A549 (cell line): Measurements from ENCODE around the gene PFDN5. TPM values are rescaled to one million over a fixed set of nuclear protein-coding genes. Genes with fewer than 3 reads are reported as not detected.

Experiments used
- ATAC-seq, 2 experiments: fragments of 200-7000 bp in 1 of 2; fragments of >200 bp in 1 of 2; cut with Nextera tagmentation in 1 of 2; cut with Tn5 transposase in 1 of 2; 3 replicates each; pipeline versions ENCODE4 v1.8.0 to v1.9.1; 2018 to 2020; ENCODE audit warnings: mild to moderate bottlenecking in 1 of 2, moderate library complexity in 1 of 2
- CTCF ChIA-PET: fragments of 300-600 bp; sonication (Branson Sonifier 250); formaldehyde crosslinking; extraction: SDS; loops from one replicate; lab custom pipeline; 2021; ENCODE audit warnings: antibody characterized with exemption, inconsistent platforms; lab: Yijun Ruan, JAX
- POLR2A ChIA-PET: fragments of 350-600 bp; formaldehyde crosslinking; extraction: SDS; loops from one replicate; lab custom pipeline; 2021; ENCODE audit warnings: antibody characterized with exemption, inconsistent platforms; lab: Yijun Ruan, JAX
- DNase-seq, 2 experiments: peaks; one replicate each; pipeline versions ENCODE4 v3.0.0 to v3.0.0-alpha.2; 2011 to 2016; ENCODE audit warnings: low read depth in 1 of 2, low spot score in 1 of 2
- FAIRE-seq: peaks from 2 replicates; lab custom pipeline; 2011; peaks lifted over from hg19 to GRCh38; lab: Jason Lieb, UNC
- H3K27ac ChIP-seq, 2 experiments: fragments of >200 bp; sonication (Bioruptor Twin); formaldehyde crosslinking; 3 replicates each; pipeline ENCODE4 v1.5.1; 2016 to 2017
- H3K4me1 ChIP-seq: fragments of >200 bp; sonication (Bioruptor Twin); formaldehyde crosslinking; 3 replicates; pipeline ENCODE4 v1.6.1; 2016
- H3K4me2 ChIP-seq: fragments of >200 bp; sonication (Bioruptor Twin); formaldehyde crosslinking; 3 replicates; pipeline ENCODE4 v1.6.1; 2016
- H3K4me3 ChIP-seq: fragments of >200 bp; sonication (Bioruptor Twin); formaldehyde crosslinking; 3 replicates; pipeline ENCODE4 v1.5.1; 2016
- H3K9me3 ChIP-seq: fragments of >200 bp; sonication (Bioruptor Twin); formaldehyde crosslinking; 3 replicates; pipeline ENCODE4 v1.6.1; 2016
- BHLHE40 ChIP-seq: IDR thresholded peaks from 2 replicates; pipeline ENCODE4 v1.6.1; 2012; ENCODE audit warnings: low read depth, low read length, inconsistent platforms
- CBX2 ChIP-seq: fragments of 200-600 bp; sonication (generic); IDR thresholded peaks from 2 replicates; pipeline ENCODE4 v1.6.1; 2016; ENCODE audit warnings: low read depth, mild to moderate bottlenecking, borderline replicate concordance
- CBX8 ChIP-seq: fragments of 200-600 bp; sonication (generic); IDR thresholded peaks from 2 replicates; pipeline ENCODE4 v1.6.1; 2016
- CEBPB ChIP-seq, 2 experiments: fragments of >200 bp in 1 of 2; sonication (Bioruptor Twin) in 1 of 2; formaldehyde crosslinking in 1 of 2; IDR thresholded peaks; 2 replicates each; pipeline ENCODE4 v1.6.1; 2012 to 2016
- CHD2 ChIP-seq: fragments of 150-350 bp; IDR thresholded peaks from 2 replicates; pipeline ENCODE4 v1.6.1; 2014; ENCODE audit warnings: low read length; ENCODE audit not compliant: partially characterized antibody
- CHD4 ChIP-seq: fragments of 200-600 bp; sonication (generic); IDR thresholded peaks from 2 replicates; pipeline ENCODE4 v1.6.1; 2016; ENCODE audit warnings: antibody characterized with exemption, mild to moderate bottlenecking, borderline replicate concordance
- EHF ChIP-seq: fragments of 250-450 bp; sonication (Bioruptor Pico); IDR thresholded peaks from 2 replicates; pipeline ENCODE4 v1.5.0; 2020; ENCODE audit warnings: mild to moderate bottlenecking
- EP300 ChIP-seq, 2 experiments: fragments of >200 bp; sonication (Bioruptor Twin); formaldehyde crosslinking; IDR thresholded peaks; 2 replicates in 1 of 2; 3 replicates in 1 of 2; pipeline ENCODE4 v1.6.1; 2016 to 2017
- ESRRA ChIP-seq: fragments of 150-350 bp; IDR thresholded peaks from 2 replicates; pipeline ENCODE4 v1.6.1; 2014; ENCODE audit warnings: mild to moderate bottlenecking, low read length, borderline replicate concordance
- FOSB ChIP-seq: fragments of 250-450 bp; sonication (Bioruptor Pico); IDR thresholded peaks from 2 replicates; pipeline ENCODE4 v1.5.0; 2020; ENCODE audit warnings: mild to moderate bottlenecking, moderate library complexity
- GATA3 ChIP-seq: IDR thresholded peaks from 2 replicates; pipeline ENCODE4 v1.6.1; 2012; ENCODE audit warnings: borderline replicate concordance
- HEYL ChIP-seq: fragments of 250-450 bp; sonication (Bioruptor Pico); IDR thresholded peaks from 2 replicates; pipeline ENCODE4 v1.8.0; 2021; ENCODE audit warnings: mild to moderate bottlenecking, moderate library complexity
- HOXB5 ChIP-seq: fragments of 250-450 bp; sonication (Bioruptor Pico); IDR thresholded peaks from 2 replicates; pipeline ENCODE4 v1.5.0; 2020; ENCODE audit warnings: mild to moderate bottlenecking, moderate library complexity
- JUNB ChIP-seq: fragments of >200 bp; sonication (Bioruptor Twin); formaldehyde crosslinking; IDR thresholded peaks from 2 replicates; pipeline ENCODE4 v1.6.1; 2016
- KDM1A ChIP-seq: fragments of 200-600 bp; sonication (generic); IDR thresholded peaks from 2 replicates; pipeline ENCODE4 v1.6.1; 2016; ENCODE audit warnings: low read depth, mild to moderate bottlenecking
- NFE2L2 ChIP-seq: fragments of 150-350 bp; conservative IDR thresholded peaks from 2 replicates; pipeline ENCODE4 v1.6.1; 2014; ENCODE audit warnings: low read length
- PHF8 ChIP-seq: fragments of 200-600 bp; sonication (generic); IDR thresholded peaks from 2 replicates; pipeline ENCODE4 v1.6.1; 2016; ENCODE audit warnings: low read depth, mild to moderate bottlenecking, antibody characterized with exemption, moderate library complexity, borderline replicate concordance
- POLR2A ChIP-seq: IDR thresholded peaks from 2 replicates; pipeline ENCODE4 v1.6.1; 2012; ENCODE audit warnings: mild to moderate bottlenecking, low read length
- POLR2AphosphoS2 ChIP-seq: conservative IDR thresholded peaks from 2 replicates; pipeline ENCODE4 v1.6.1; 2012; ENCODE audit warnings: low read length, improper control_type of control experiment, inconsistent platforms
- RAD21 ChIP-seq, 2 experiments: fragments of >200 bp in 1 of 2; sonication (Bioruptor Twin) in 1 of 2; formaldehyde crosslinking in 1 of 2; IDR thresholded peaks in 1 of 2; conservative IDR thresholded peaks in 1 of 2; 2 replicates in 1 of 2; 3 replicates in 1 of 2; pipeline ENCODE4 v1.6.1; 2012 to 2018; ENCODE audit warnings: inconsistent platforms in 1 of 2
- RFX5 ChIP-seq: fragments of 450-650 bp; IDR thresholded peaks from 2 replicates; pipeline ENCODE4 v1.7.1; 2014; ENCODE audit warnings: antibody characterized with exemption, mild to moderate bottlenecking, moderate library complexity
- RNF2 ChIP-seq: fragments of 200-600 bp; sonication (generic); IDR thresholded peaks from 2 replicates; pipeline ENCODE4 v1.6.1; 2016; ENCODE audit warnings: low read depth, mild to moderate bottlenecking, antibody characterized with exemption, moderate library complexity, borderline replicate concordance
- TFCP2L1 ChIP-seq: fragments of 250-450 bp; sonication (Bioruptor Pico); IDR thresholded peaks from 2 replicates; pipeline ENCODE4 v1.5.0; 2021; ENCODE audit warnings: mild to moderate bottlenecking
- USF2 ChIP-seq: fragments of 450-650 bp; IDR thresholded peaks from 2 replicates; pipeline ENCODE4 v1.6.1; 2014; ENCODE audit warnings: antibody characterized with exemption
- ZNF302 ChIP-seq: fragments of 250-450 bp; sonication (Bioruptor Pico); IDR thresholded peaks from 2 replicates; pipeline ENCODE4 v1.9.0; 2021; ENCODE audit warnings: inconsistent platforms, mild to moderate bottlenecking, moderate library complexity
- ZSCAN20 ChIP-seq: fragments of 250-450 bp; sonication (Bioruptor Pico); IDR thresholded peaks from 2 replicates; pipeline ENCODE4 v1.8.0; 2022; ENCODE audit warnings: mild to moderate bottlenecking, moderate library complexity
- WGBS: methylation state at CpG from one replicate; pipeline ENCODE4 v1.1.6; 2017; ENCODE audit errors: missing lambda C conversion rate; 5-methylcytosine and 5-hydroxymethylcytosine counted together
- polyA plus RNA-seq, 4 experiments: library from polyadenylated mRNA; depleted of rRNA in 3 of 4; stranded (reverse); fragments of >200 nt; fragmentation: RNase III in 1 of 4; extraction: RNeasy Plus Mini Kit Qiagen cat#74134 plus additional on column Dnase treatment in 1 of 4; gene quantifications; 2 replicates in 3 of 4; 3 replicates in 1 of 4; pipeline ENCODE4 v1.2.3, GENCODE V29; 2011 to 2017
- TF ChIP-seq, protein P1 (sequence below): fragments of >200 bp; sonication (Bioruptor Twin); formaldehyde crosslinking; IDR thresholded peaks from 3 replicates; pipeline ENCODE4 v1.5.1; 2016
- TF ChIP-seq, protein P2 (sequence below): IDR thresholded peaks from 2 replicates; pipeline ENCODE4 v1.6.1; 2012
- TF ChIP-seq, protein P3 (sequence below): fragments of 200-600 bp; sonication (generic); IDR thresholded peaks from 2 replicates; pipeline ENCODE4 v1.6.1; 2016; ENCODE audit warnings: antibody characterized with exemption, mild to moderate bottlenecking, moderate library complexity
- TF ChIP-seq, protein P4 (sequence below): fragments of >200 bp; sonication (Bioruptor Twin); formaldehyde crosslinking; IDR thresholded peaks from 2 replicates; pipeline ENCODE4 v1.6.1; 2016

Gene PFDN5
- polyA plus RNA-seq, 2 of the 4 experiments (the other 2 are of a cell fraction), result 685 to 729 TPM

- no peak for TF ChIP-seq ESRRA
- TF ChIP-seq RFX5, result no peak
- no peak for TF ChIP-seq USF2
- no peak for TF ChIP-seq KDM1A
These were observed 5.5 kb upstream of the PFDN5 start (continued) for GRCh38 chr12:53289891-53290290.

GRCh38 chr12:53290661-53291060, 4.7 kb upstream of the PFDN5 start:
- WGBS, result 85% methylated on average over 9 of the region's 9 CpGs
- FAIRE-seq (no peak), ATAC-seq (no peak), DNase-seq (no peak)
- Histone ChIP-seq H3K4me2 (no peak overlapping the region), H3K9me3 (no peaks in the 10 kb centered on the region), H3K27ac (no peak overlapping the region), H3K4me1 (0 out of 3 replicates have a peak, but pooled peaks cover 5% of the 10 kb centered on the region), H3K4me3 (no peak overlapping the region)
- POLR2A ChIA-PET, result no interaction called here
- CTCF ChIA-PET, result interaction anchor here (0.6 to 28.2 kb wide), 9 partner anchors 12 to 131 kb away, joined by 3 to 1046 read pairs (median 23); partner anchors contain the start of genes AAAS, ESPL1 and ITGB7
- TF ChIP-seq JUNB, result no peak
- TF ChIP-seq RAD21 (conservative IDR thresholded peaks at IDR 0.05 in 1 of 2, IDR thresholded peaks at IDR 0.05 in 1 of 2), result no peak
- no peak for TF ChIP-seq POLR2AphosphoS2
- no peak for TF ChIP-seq ZSCAN20 (CRISPR knock-in tag)
- no peak for TF ChIP-seq CHD4
- TF ChIP-seq ESRRA, result no peak
- no peak for TF ChIP-seq GATA3
- TF ChIP-seq HEYL (CRISPR knock-in tag), result no peak
- TF ChIP-seq BHLHE40, result no peak
- TF ChIP-seq, protein P1, sequence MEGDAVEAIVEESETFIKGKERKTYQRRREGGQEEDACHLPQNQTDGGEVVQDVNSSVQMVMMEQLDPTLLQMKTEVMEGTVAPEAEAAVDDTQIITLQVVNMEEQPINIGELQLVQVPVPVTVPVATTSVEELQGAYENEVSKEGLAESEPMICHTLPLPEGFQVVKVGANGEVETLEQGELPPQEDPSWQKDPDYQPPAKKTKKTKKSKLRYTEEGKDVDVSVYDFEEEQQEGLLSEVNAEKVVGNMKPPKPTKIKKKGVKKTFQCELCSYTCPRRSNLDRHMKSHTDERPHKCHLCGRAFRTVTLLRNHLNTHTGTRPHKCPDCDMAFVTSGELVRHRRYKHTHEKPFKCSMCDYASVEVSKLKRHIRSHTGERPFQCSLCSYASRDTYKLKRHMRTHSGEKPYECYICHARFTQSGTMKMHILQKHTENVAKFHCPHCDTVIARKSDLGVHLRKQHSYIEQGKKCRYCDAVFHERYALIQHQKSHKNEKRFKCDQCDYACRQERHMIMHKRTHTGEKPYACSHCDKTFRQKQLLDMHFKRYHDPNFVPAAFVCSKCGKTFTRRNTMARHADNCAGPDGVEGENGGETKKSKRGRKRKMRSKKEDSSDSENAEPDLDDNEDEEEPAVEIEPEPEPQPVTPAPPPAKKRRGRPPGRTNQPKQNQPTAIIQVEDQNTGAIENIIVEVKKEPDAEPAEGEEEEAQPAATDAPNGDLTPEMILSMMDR, result no peak
- no peak for TF ChIP-seq ZNF302 (CRISPR knock-in tag)
- TF ChIP-seq, protein P2, sequence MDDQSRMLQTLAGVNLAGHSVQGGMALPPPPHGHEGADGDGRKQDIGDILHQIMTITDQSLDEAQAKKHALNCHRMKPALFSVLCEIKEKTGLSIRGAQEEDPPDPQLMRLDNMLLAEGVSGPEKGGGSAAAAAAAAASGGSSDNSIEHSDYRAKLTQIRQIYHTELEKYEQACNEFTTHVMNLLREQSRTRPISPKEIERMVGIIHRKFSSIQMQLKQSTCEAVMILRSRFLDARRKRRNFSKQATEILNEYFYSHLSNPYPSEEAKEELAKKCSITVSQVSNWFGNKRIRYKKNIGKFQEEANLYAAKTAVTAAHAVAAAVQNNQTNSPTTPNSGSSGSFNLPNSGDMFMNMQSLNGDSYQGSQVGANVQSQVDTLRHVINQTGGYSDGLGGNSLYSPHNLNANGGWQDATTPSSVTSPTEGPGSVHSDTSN, result no peak
- TF ChIP-seq CEBPB (IDR thresholded peaks at IDR 0.05), result no peak
- TF ChIP-seq EP300 (IDR thresholded peaks at IDR 0.05), result no peak
- no peak for TF ChIP-seq PHF8

- no peak for DNase-seq
- Histone ChIP-seq H3K4me2 (no peak overlapping the region), H3K4me3 (no peak overlapping the region), H3K27ac (no peak overlapping the region), H3K4me1 (peaks cover 14% of the 10 kb centered on the region; the same call in 2 of the 3 replicates), H3K9me3 (no peaks in the 10 kb centered on the region)
- FAIRE-seq, result no peak
- ATAC-seq, result no peak
- CTCF ChIA-PET, result interaction anchor here (1.0 to 28.2 kb wide), 9 partner anchors 9 to 226 kb away, joined by 3 to 1046 read pairs (median 5); partner anchors contain the start of gene ITGB7
- POLR2A ChIA-PET, result interaction anchor here (1.2 kb wide), 1 partner anchor 24 kb away, joined by 3 read pairs; the partner anchor contains the start of gene ESPL1
- TF ChIP-seq, protein P3, sequence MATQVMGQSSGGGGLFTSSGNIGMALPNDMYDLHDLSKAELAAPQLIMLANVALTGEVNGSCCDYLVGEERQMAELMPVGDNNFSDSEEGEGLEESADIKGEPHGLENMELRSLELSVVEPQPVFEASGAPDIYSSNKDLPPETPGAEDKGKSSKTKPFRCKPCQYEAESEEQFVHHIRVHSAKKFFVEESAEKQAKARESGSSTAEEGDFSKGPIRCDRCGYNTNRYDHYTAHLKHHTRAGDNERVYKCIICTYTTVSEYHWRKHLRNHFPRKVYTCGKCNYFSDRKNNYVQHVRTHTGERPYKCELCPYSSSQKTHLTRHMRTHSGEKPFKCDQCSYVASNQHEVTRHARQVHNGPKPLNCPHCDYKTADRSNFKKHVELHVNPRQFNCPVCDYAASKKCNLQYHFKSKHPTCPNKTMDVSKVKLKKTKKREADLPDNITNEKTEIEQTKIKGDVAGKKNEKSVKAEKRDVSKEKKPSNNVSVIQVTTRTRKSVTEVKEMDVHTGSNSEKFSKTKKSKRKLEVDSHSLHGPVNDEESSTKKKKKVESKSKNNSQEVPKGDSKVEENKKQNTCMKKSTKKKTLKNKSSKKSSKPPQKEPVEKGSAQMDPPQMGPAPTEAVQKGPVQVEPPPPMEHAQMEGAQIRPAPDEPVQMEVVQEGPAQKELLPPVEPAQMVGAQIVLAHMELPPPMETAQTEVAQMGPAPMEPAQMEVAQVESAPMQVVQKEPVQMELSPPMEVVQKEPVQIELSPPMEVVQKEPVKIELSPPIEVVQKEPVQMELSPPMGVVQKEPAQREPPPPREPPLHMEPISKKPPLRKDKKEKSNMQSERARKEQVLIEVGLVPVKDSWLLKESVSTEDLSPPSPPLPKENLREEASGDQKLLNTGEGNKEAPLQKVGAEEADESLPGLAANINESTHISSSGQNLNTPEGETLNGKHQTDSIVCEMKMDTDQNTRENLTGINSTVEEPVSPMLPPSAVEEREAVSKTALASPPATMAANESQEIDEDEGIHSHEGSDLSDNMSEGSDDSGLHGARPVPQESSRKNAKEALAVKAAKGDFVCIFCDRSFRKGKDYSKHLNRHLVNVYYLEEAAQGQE, result no peak
- TF ChIP-seq HOXB5 (no peak), FOSB (no peak), NFE2L2 (no peak), ZNF302 (CRISPR knock-in tag) (no peak), POLR2A (no peak), EHF (CRISPR knock-in tag) (no peak), RNF2 (no peak), CBX8 (no peak), TFCP2L1 (CRISPR knock-in tag) (no peak), CHD2 (no peak), POLR2AphosphoS2 (no peak), EP300 (IDR thresholded peaks at IDR 0.05) (no peak), CBX2 (no peak)
- TF ChIP-seq, protein P4, sequence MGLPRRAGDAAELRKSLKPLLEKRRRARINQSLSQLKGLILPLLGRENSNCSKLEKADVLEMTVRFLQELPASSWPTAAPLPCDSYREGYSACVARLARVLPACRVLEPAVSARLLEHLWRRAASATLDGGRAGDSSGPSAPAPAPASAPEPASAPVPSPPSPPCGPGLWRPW, result no peak
These were observed 2.9 kb upstream of the PFDN5 start for GRCh38 chr12:53292426-53292825.
